IMR-90 (cell line): ENCODE data around the gene VIPR2. TPM values are rescaled to one million over a fixed set of nuclear protein-coding genes. Genes with fewer than 3 reads are reported as not detected.

Experiments
- ATAC-seq: fragments of 200-7000 bp; cut with Tn5 transposase; 2 replicates; pipeline ENCODE4 v1.9.1; 2020; ENCODE audit warnings: low read depth, mild to moderate bottlenecking, moderate library complexity
- BruUV-seq: library from RNA; stranded (reverse); fragments of 400-500 nt; replicated peaks from 2 replicates; lab custom pipeline; 2021; lab: Mats Ljungman, UMichigan
- CTCF ChIA-PET: fragments of 300-600 bp; formaldehyde crosslinking; extraction: SDS; loops from one replicate; lab custom pipeline; 2021; ENCODE audit warnings: antibody characterized with exemption; lab: Yijun Ruan, JAX
- POLR2A ChIA-PET: fragments of 300-600 bp; sonication (Branson Sonifier 250); formaldehyde crosslinking; loops from one replicate; lab custom pipeline; 2022; ENCODE audit warnings: antibody characterized with exemption; ENCODE audit not compliant: unreplicated experiment; lab: Charles Lee
- DNase-seq: peaks from one replicate; pipeline ENCODE4 v3.0.0; 2013
- H2AFZ ChIP-seq: replicated peaks from 2 replicates; pipeline ENCODE3; 2013; ENCODE audit warnings: low read length, mild to moderate bottlenecking; ENCODE audit not compliant: poor library complexity
- H2AK5ac ChIP-seq: 2 replicates; pipeline ENCODE4 v1.6.1; 2013; ENCODE audit warnings: low read depth, low read length, inconsistent platforms
- H2AK9ac ChIP-seq: replicated peaks from 2 replicates; pipeline ENCODE3; 2013; ENCODE audit warnings: mild to moderate bottlenecking, low read depth, low read length, moderate library complexity; ENCODE audit not compliant: poor library complexity
- H2BK120ac ChIP-seq: 2 replicates; pipeline ENCODE4 v1.6.1; 2013; ENCODE audit warnings: low read depth, low read length, inconsistent platforms
- H2BK15ac ChIP-seq: 3 replicates; pipeline ENCODE4 v1.6.1; 2013; ENCODE audit warnings: low read depth, low read length, inconsistent platforms
- H2BK20ac ChIP-seq: 2 replicates; pipeline ENCODE4 v1.6.1; 2013; ENCODE audit warnings: low read depth, mild to moderate bottlenecking, inconsistent platforms, low read length, moderate library complexity
- H2BK5ac ChIP-seq: 2 replicates; pipeline ENCODE4 v1.6.1; 2013; ENCODE audit warnings: mild to moderate bottlenecking, low read depth, low read length, inconsistent platforms; ENCODE audit not compliant: poor library complexity, severe bottlenecking
- H3K14ac ChIP-seq: replicated peaks from 2 replicates; pipeline ENCODE4 v1.6.1; 2013; ENCODE audit warnings: low read depth, low read length, inconsistent platforms
- H3K18ac ChIP-seq: 2 replicates; pipeline ENCODE4 v1.6.1; 2013; ENCODE audit warnings: low read depth, low read length, control low read depth
- H3K23ac ChIP-seq: 2 replicates; pipeline ENCODE4 v1.6.1; 2013; ENCODE audit warnings: low read depth, low read length, inconsistent platforms
- H3K27ac ChIP-seq: 2 replicates; pipeline ENCODE4 v1.5.1; 2013; ENCODE audit warnings: mild to moderate bottlenecking, control low read depth, low read length; ENCODE audit not compliant: insufficient read depth
- H3K27me3 ChIP-seq: 2 replicates; pipeline ENCODE4 v1.6.1; 2013; ENCODE audit warnings: low read length; ENCODE audit not compliant: control insufficient read depth, insufficient read depth
- H3K36me3 ChIP-seq: 2 replicates; pipeline ENCODE4 v1.6.1; 2013; ENCODE audit warnings: low read length, mixed read lengths; ENCODE audit not compliant: control insufficient read depth, insufficient read depth
- H3K4ac ChIP-seq: 2 replicates; pipeline ENCODE4 v1.6.1; 2013; ENCODE audit warnings: low read depth, low read length, inconsistent platforms
- H3K4me1 ChIP-seq: 2 replicates; pipeline ENCODE4 v1.6.1; 2013; ENCODE audit warnings: low read length, mixed read lengths; ENCODE audit not compliant: control insufficient read depth, insufficient read depth
- H3K4me2 ChIP-seq: 2 replicates; pipeline ENCODE4 v1.6.1; 2013; ENCODE audit warnings: low read depth, mild to moderate bottlenecking, control low read depth, low read length, moderate library complexity
- H3K4me3 ChIP-seq: 2 replicates; pipeline ENCODE4 v1.5.1; 2013; ENCODE audit warnings: low read depth, mild to moderate bottlenecking, control low read depth, low read length, moderate library complexity; ENCODE audit not compliant: insufficient read depth
- H3K56ac ChIP-seq: 2 replicates; pipeline ENCODE4 v1.6.1; 2013; ENCODE audit warnings: low read length, inconsistent platforms; ENCODE audit not compliant: insufficient read depth; ENCODE audit errors: extremely low read depth
- H3K79me1 ChIP-seq, 2 experiments: 2 replicates each; pipeline ENCODE4 v1.6.1; 2013; ENCODE audit warnings: low read length in 2 of 2, inconsistent platforms in 1 of 2, low read depth in 1 of 2
- H3K9ac ChIP-seq: 2 replicates; pipeline ENCODE4 v1.6.1; 2013; ENCODE audit warnings: low read depth, low read length, control low read depth
- H3K9me1 ChIP-seq: 2 replicates; pipeline ENCODE4 v1.6.1; 2013; ENCODE audit warnings: low read length, inconsistent platforms; ENCODE audit not compliant: insufficient read depth
- H3K9me3 ChIP-seq: 2 replicates; pipeline ENCODE4 v1.6.1; 2013; ENCODE audit warnings: low read length; ENCODE audit not compliant: control insufficient read depth, insufficient read depth
- H4K20me1 ChIP-seq: 2 replicates; pipeline ENCODE4 v1.6.1; 2013; ENCODE audit warnings: low read length, inconsistent platforms; ENCODE audit not compliant: insufficient read depth
- H4K5ac ChIP-seq: 2 replicates; pipeline ENCODE4 v1.6.1; 2013; ENCODE audit warnings: mild to moderate bottlenecking, low read depth, low read length, control low read depth
- H4K8ac ChIP-seq, 2 experiments: 2 replicates each; pipeline ENCODE4 v1.6.1; 2013; ENCODE audit warnings: low read depth in 2 of 2, low read length in 2 of 2, control low read depth in 1 of 2, inconsistent platforms in 1 of 2
- H4K91ac ChIP-seq: 2 replicates; pipeline ENCODE4 v1.6.1; 2013; ENCODE audit warnings: low read depth, low read length, inconsistent platforms; ENCODE audit not compliant: insufficient read depth
- BHLHE40 ChIP-seq: fragments of 150-350 bp; IDR thresholded peaks from 2 replicates; pipeline ENCODE4 v1.6.1; 2016; ENCODE audit warnings: mild to moderate bottlenecking, low read depth, low read length
- CEBPB ChIP-seq: IDR thresholded peaks from 2 replicates; pipeline ENCODE4 v1.6.1; 2012; ENCODE audit warnings: low read depth, low read length, improper control_type of control experiment
- CHD1 ChIP-seq: IDR thresholded peaks from 2 replicates; pipeline ENCODE4 v1.6.1; 2012; ENCODE audit warnings: low read depth, low read length, improper control_type of control experiment
- FOS ChIP-seq: fragments of 150-350 bp; IDR thresholded peaks from 2 replicates; pipeline ENCODE4 v1.6.1; 2016; ENCODE audit warnings: low read depth, low read length
- MAFK ChIP-seq: IDR thresholded peaks from 2 replicates; pipeline ENCODE4 v1.6.1; 2012; ENCODE audit warnings: low read depth, low read length, improper control_type of control experiment
- MXI1 ChIP-seq: IDR thresholded peaks from 2 replicates; pipeline ENCODE4 v1.6.1; 2012; ENCODE audit warnings: low read depth, mild to moderate bottlenecking, low read length, moderate library complexity, borderline replicate concordance
- NFE2L2 ChIP-seq: fragments of 150-350 bp; IDR thresholded peaks from 2 replicates; pipeline ENCODE4 v1.6.1; 2016; ENCODE audit warnings: low read depth, mild to moderate bottlenecking, low read length
- POLR2A ChIP-seq: IDR thresholded peaks from 2 replicates; pipeline ENCODE4 v1.6.1; 2012; ENCODE audit warnings: mild to moderate bottlenecking, low read depth, low read length
- RAD21 ChIP-seq: IDR thresholded peaks from 2 replicates; pipeline ENCODE4 v1.6.1; 2012; ENCODE audit warnings: low read length, improper control_type of control experiment
- RFX5 ChIP-seq: IDR thresholded peaks from 2 replicates; pipeline ENCODE4 v1.8.0; 2012; ENCODE audit warnings: low read depth, mild to moderate bottlenecking, low read length, moderate library complexity
- SMC3 ChIP-seq: fragments of 150-350 bp; IDR thresholded peaks from 2 replicates; pipeline ENCODE4 v1.6.1; 2016; ENCODE audit warnings: low read depth, mild to moderate bottlenecking, antibody characterized with exemption, low read length, moderate library complexity
- WGBS, 2 experiments: methylation state at CpG; one replicate each; pipeline versions ENCODE4 v1.1.5 to v1.1.7; 2013; ENCODE audit warnings: missing lambda C conversion rate in 2 of 2; ENCODE audit not compliant: insufficient read length in 1 of 2; ENCODE audit errors: extremely low coverage in 2 of 2; 5-methylcytosine and 5-hydroxymethylcytosine counted together
- dilution Hi-C: fragments of 300-500 bp; cut with HindIII; formaldehyde crosslinking; loops from one replicate; pipeline ENCODE4 v1.14.3; 2018; ENCODE audit warnings: low sequenced_read_pairs; ENCODE audit not compliant: unreplicated experiment
- in situ Hi-C: fragments of 300-500 bp; cut with MboI; formaldehyde crosslinking; loops from 3 replicates; pipeline ENCODE4 v1.14.3; 2019; ENCODE audit warnings: low sequenced_read_pairs, inconsistent platforms, mixed read lengths
- intact Hi-C: fragments of 100-400 bp; cut with micrococcal nuclease; formaldehyde crosslinking; loops from 2 replicates; pipeline ENCODE4 v1.10.0; 2022
- polyA plus RNA-seq, 3 experiments: library from polyadenylated mRNA; depleted of rRNA; stranded (reverse); fragments of >200 nt; gene quantifications; 2 replicates each; pipeline ENCODE4 v1.2.3, GENCODE V29; 2012; ENCODE audit warnings: low replicate concordance in 1 of 3
- total RNA-seq: library from RNA; depleted of rRNA; stranded (reverse); fragments of >200 nt; gene quantifications from 2 replicates; pipeline ENCODE4 v1.2.3, GENCODE V29; 2012
- TF ChIP-seq, protein P1 (sequence below): fragments of 150-350 bp; IDR thresholded peaks from 2 replicates; pipeline ENCODE4 v1.6.1; 2017; ENCODE audit warnings: mild to moderate bottlenecking, antibody characterized with exemption, low read length, low read depth
- TF ChIP-seq, protein P2 (sequence below): fragments of 150-350 bp; IDR thresholded peaks from 2 replicates; pipeline ENCODE4 v1.6.1; 2016; ENCODE audit warnings: low read depth, mild to moderate bottlenecking, low read length, moderate library complexity, borderline replicate concordance

VIPR2 gene
- total and polyA plus RNA-seq, 2 of the 4 experiments (the other 2 are of a cell fraction) = not detected

DNA sequence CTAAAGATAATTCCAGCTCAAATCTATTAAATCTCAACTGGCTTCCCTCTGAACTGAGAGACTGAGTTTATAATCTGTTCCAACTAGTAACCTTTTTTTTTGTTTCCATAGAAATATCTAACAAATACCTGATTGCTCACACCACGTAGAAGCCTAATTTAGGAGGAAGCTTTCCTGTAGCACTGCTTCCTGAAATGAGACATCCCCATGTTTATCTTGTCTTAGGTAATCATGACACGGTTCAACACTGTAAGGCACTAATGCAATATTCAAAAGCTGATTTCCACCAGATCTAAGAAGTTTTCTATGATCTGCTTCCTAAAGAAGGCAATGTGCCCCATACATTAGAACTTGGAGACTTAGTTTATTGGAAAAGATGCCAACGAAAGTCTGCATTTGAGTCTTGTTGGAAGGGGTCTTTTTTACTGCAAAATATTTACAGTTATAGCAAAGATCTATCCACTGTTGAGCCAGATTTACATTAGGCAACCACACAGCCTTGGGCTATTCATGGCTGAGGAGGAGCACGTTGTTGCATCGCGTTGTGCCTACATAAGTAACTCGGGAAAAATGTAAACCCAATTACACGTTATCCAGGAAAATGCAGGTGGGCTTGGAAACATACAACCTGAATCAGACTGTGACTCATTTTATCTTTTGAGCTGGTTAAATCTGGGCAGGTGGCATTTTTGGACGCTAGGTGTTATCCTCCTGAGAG lies 66.3 kb downstream of the VIPR2 start:
- H2BK5ac ChIP-seq = no peak overlapping the region
- H2AFZ ChIP-seq = no peak overlapping the region
- TF ChIP-seq CHD1 (no peak), RAD21 (no peak), POLR2A (no peak), BHLHE40 (no peak), MAFK (no peak), FOS (no peak), CEBPB (no peak), SMC3 (no peak), NFE2L2 (no peak), MXI1 (no peak), RFX5 (no peak)
- TF ChIP-seq, protein P1, sequence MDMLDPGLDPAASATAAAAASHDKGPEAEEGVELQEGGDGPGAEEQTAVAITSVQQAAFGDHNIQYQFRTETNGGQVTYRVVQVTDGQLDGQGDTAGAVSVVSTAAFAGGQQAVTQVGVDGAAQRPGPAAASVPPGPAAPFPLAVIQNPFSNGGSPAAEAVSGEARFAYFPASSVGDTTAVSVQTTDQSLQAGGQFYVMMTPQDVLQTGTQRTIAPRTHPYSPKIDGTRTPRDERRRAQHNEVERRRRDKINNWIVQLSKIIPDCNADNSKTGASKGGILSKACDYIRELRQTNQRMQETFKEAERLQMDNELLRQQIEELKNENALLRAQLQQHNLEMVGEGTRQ = no peak
- TF ChIP-seq, protein P2, sequence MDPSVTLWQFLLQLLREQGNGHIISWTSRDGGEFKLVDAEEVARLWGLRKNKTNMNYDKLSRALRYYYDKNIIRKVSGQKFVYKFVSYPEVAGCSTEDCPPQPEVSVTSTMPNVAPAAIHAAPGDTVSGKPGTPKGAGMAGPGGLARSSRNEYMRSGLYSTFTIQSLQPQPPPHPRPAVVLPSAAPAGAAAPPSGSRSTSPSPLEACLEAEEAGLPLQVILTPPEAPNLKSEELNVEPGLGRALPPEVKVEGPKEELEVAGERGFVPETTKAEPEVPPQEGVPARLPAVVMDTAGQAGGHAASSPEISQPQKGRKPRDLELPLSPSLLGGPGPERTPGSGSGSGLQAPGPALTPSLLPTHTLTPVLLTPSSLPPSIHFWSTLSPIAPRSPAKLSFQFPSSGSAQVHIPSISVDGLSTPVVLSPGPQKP = no peak
- no peak overlapping the region for H3K23ac ChIP-seq
- H3K4me2 ChIP-seq = no peak overlapping the region
- no peak overlapping the region for H4K8ac ChIP-seq
- in situ Hi-C loops = no loop called here
- ChIA-PET POLR2A (no interaction called here), CTCF (no interaction called here)
- no peaks in the 10 kb centered on the region for H4K20me1 ChIP-seq
- BruUV-seq = no TSS peak
- H3K14ac ChIP-seq = no peak overlapping the region
- dilution Hi-C loops = no loop called here
- ATAC-seq = no peak
- no peak overlapping the region for H3K4ac ChIP-seq
- H3K56ac ChIP-seq = no peak overlapping the region
- no peak overlapping the region for H3K27ac ChIP-seq
- H3K79me1 ChIP-seq = no peaks in the 10 kb centered on the region
- no peak for DNase-seq
- H3K4me1 ChIP-seq = no peaks in the 10 kb centered on the region
- H3K18ac ChIP-seq = no peak overlapping the region
- no peak overlapping the region for H4K91ac ChIP-seq
- WGBS, 2 experiments = no CpG with 5 or more reads among the region's 9 CpGs
- H3K9me1 ChIP-seq = no peaks in the 10 kb centered on the region
- H2BK120ac ChIP-seq = no peak overlapping the region
- no peaks in the 10 kb centered on the region for H3K27me3 ChIP-seq
- no peak overlapping the region for H2BK15ac ChIP-seq
- no peak overlapping the region for H2AK9ac ChIP-seq
- H3K4me3 ChIP-seq = no peak overlapping the region
- no peak overlapping the region for H2BK20ac ChIP-seq
- peaks cover 14% of the 10 kb centered on the region; the same call in 1 of the 2 replicates for H3K9me3 ChIP-seq
- no peak overlapping the region for H2AK5ac ChIP-seq
- no peak overlapping the region for H3K9ac ChIP-seq
- H4K5ac ChIP-seq = no peak overlapping the region
- no peaks in the 10 kb centered on the region for H3K36me3 ChIP-seq
- intact Hi-C loops = no loop called here
